Mammary epithelial cell (primary cell): ENCODE measurements around the gene SLC6A18.

Source experiments
- EZH2 ChIP-seq: IDR thresholded peaks from 2 replicates; pipeline ENCODE4 v1.6.1; 2012; ENCODE audit warnings: low read length, inconsistent platforms, borderline replicate concordance
- TF ChIP-seq, protein P1 (sequence below), 2 donors: IDR thresholded peaks in 1 of 2; conservative IDR thresholded peaks in 1 of 2; 2 replicates each; pipeline ENCODE4 v1.5.1; 2011 to 2012; ENCODE audit warnings: inconsistent platforms in 2 of 2, low read length in 2 of 2, mild to moderate bottlenecking in 2 of 2, control low read depth in 1 of 2, low read depth in 1 of 2; ENCODE audit not compliant: insufficient read depth in 1 of 2; ENCODE audit errors: extremely low read depth in 1 of 2

DNA sequence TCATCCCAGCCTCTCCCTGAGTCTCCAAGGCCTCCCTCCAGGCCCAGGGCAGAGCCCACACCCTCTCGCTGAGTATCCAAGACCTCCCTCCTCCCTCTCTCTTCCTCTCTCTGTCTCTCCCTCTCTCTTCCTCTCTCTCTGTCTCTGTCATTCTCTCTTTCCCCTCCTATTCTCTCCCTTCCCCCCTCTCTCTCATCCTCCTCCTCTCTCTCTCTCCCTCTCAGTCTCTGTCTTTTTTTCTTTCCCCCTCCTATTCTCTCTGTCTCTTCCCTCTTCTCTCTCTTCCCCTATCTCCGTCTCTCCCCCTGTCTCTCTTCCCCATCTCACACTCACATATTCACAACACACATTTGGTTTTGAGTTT lies 15.7 kb upstream of the SLC6A18 start:
- TF ChIP-seq, protein P1, sequence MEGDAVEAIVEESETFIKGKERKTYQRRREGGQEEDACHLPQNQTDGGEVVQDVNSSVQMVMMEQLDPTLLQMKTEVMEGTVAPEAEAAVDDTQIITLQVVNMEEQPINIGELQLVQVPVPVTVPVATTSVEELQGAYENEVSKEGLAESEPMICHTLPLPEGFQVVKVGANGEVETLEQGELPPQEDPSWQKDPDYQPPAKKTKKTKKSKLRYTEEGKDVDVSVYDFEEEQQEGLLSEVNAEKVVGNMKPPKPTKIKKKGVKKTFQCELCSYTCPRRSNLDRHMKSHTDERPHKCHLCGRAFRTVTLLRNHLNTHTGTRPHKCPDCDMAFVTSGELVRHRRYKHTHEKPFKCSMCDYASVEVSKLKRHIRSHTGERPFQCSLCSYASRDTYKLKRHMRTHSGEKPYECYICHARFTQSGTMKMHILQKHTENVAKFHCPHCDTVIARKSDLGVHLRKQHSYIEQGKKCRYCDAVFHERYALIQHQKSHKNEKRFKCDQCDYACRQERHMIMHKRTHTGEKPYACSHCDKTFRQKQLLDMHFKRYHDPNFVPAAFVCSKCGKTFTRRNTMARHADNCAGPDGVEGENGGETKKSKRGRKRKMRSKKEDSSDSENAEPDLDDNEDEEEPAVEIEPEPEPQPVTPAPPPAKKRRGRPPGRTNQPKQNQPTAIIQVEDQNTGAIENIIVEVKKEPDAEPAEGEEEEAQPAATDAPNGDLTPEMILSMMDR (conservative IDR thresholded peaks at IDR 0.05 in 1 of 2, IDR thresholded peaks at IDR 0.05 in 1 of 2; ENCODE audit: extremely low read depth in 1 of 2, insufficient read depth in 1 of 2, low read depth in 1 of 2, low read length in 2 of 2), result no peak
- TF ChIP-seq EZH2, result no peak
